Measurements from ENCODE around the gene LAYN.

LAYN gene

DNA sequence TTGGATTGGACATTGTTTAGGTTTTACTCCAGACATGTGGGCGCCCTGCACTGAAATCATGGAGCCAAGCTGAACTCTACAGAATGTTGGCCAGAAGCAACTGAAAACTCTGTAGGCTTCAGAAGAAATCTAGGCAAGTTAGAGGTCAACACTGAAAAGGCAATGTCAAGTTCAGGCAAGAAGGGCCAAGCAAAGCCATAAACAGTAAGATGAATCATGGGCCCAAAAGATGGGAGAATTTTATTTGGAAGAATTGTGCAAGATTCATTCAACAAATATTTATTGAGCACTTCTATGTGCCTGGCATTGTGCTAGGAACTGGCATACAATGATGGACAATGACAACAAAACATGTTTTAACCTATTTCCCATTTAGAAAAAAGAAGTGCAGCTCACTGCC, 15.1 kb upstream of the LAYN start:
- no peak for TF ChIP-seq CTCF (IDR thresholded peaks at IDR 0.05; ENCODE audit: low read depth, low read length)
- no peak for TF ChIP-seq POLR2A (IDR thresholded peaks at IDR 0.05; ENCODE audit: extremely low read depth, insufficient read length)
- TF ChIP-seq MYC (IDR thresholded peaks at IDR 0.05; ENCODE audit: low read depth, low read length): no peak
- DNase-seq (ENCODE audit: low read depth): no peak
- no peak overlapping the region for H3K4me3 ChIP-seq (ENCODE audit: low read depth, low read length)

- H3K4me3 ChIP-seq (ENCODE audit: low read depth, low read length): no peak overlapping the region
- TF ChIP-seq CTCF (IDR thresholded peaks at IDR 0.05; ENCODE audit: low read depth, low read length) (no peak), POLR2A (IDR thresholded peaks at IDR 0.05; ENCODE audit: extremely low read depth, insufficient read length) (no peak)
- no peak for DNase-seq (ENCODE audit: low read depth)
Measured at GRCh38 chr11:111526501-111526900, 14.0 kb upstream of the LAYN start.

GRCh38 chr11:111527279-111527678, 13.2 kb upstream of the LAYN start:
- no peak for TF ChIP-seq MAX (IDR thresholded peaks at IDR 0.05; ENCODE audit: low read depth, low read length)
- TF ChIP-seq CTCF (IDR thresholded peaks at IDR 0.05; ENCODE audit: low read depth, low read length): no peak
- no peak for TF ChIP-seq POLR2A (IDR thresholded peaks at IDR 0.05; ENCODE audit: extremely low read depth, insufficient read length)
- no peak for TF ChIP-seq MYC (IDR thresholded peaks at IDR 0.05; ENCODE audit: low read depth, low read length)
- no peak overlapping the region for H3K4me3 ChIP-seq (ENCODE audit: low read depth, low read length)
- DNase-seq (ENCODE audit: low read depth): no peak

GRCh38 chr11:111528557-111528956, 12.0 kb upstream of the LAYN start:
- no peak overlapping the region for H3K4me3 ChIP-seq (ENCODE audit: low read depth, low read length)
- no peak for DNase-seq (ENCODE audit: low read depth)
- no peak for TF ChIP-seq CTCF (IDR thresholded peaks at IDR 0.05; ENCODE audit: low read depth, low read length)
- TF ChIP-seq MYC (IDR thresholded peaks at IDR 0.05; ENCODE audit: low read depth, low read length): no peak
- no peak for TF ChIP-seq POLR2A (IDR thresholded peaks at IDR 0.05; ENCODE audit: extremely low read depth, insufficient read length)
- TF ChIP-seq MAX (IDR thresholded peaks at IDR 0.05; ENCODE audit: low read depth, low read length): no peak

DNA sequence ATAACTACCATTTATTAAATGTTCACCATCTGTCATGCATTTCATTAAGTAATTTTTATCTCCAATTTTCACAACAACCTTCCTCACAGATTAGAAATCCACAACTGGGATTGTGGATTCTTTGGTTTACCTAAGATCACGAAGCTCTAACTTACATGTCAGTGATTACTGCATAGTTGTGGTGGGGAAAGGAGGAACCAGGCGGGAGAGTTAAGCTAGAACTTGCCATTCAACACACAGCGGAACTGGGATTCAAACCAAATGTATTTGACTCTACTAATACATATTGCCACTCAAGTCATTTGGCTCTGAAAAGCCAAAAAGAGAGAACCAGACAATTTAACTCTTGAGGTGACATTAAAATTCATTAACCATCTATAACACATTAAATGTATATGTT, 10.4 kb upstream of the LAYN start:
- no peak overlapping the region for H3K4me3 ChIP-seq (ENCODE audit: low read depth, low read length)
- TF ChIP-seq POLR2A (IDR thresholded peaks at IDR 0.05; ENCODE audit: extremely low read depth, insufficient read length) (no peak), CTCF (IDR thresholded peaks at IDR 0.05; ENCODE audit: low read depth, low read length) (no peak), MYC (IDR thresholded peaks at IDR 0.05; ENCODE audit: low read depth, low read length) (no peak), MAX (IDR thresholded peaks at IDR 0.05; ENCODE audit: low read depth, low read length) (no peak)
- no peak for DNase-seq (ENCODE audit: low read depth)

DNA sequence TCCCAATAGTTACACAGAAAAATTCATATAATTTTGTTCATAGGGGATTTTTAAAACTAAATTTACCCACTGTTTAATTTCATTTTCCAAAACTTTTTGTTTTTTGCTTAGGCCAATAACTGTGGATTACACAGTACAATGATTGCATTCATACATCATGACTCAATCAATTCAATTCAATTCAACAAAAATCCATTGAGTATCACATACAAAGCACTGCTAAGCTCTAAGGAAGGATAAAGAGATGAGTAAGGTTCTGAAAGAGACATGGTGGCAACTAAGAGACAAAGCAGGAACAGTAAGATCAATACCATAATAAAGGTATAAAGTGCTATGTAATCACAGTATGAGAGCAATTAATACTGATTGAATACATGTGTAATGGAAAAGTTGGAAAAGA, 9.4 kb upstream of the LAYN start:
- TF ChIP-seq POLR2A (IDR thresholded peaks at IDR 0.05; ENCODE audit: extremely low read depth, insufficient read length): no peak
- no peak for TF ChIP-seq CTCF (IDR thresholded peaks at IDR 0.05; ENCODE audit: low read depth, low read length)
- TF ChIP-seq MYC (IDR thresholded peaks at IDR 0.05; ENCODE audit: low read depth, low read length): no peak
- no peak for TF ChIP-seq MAX (IDR thresholded peaks at IDR 0.05; ENCODE audit: low read depth, low read length)
- no peak for DNase-seq (ENCODE audit: low read depth)
- no peak overlapping the region for H3K4me3 ChIP-seq (ENCODE audit: low read depth, low read length)
